AG08395 (cell line): ENCODE measurements around the gene SMAD3.
A peak's percentile ranks its signal among the peaks of the same experiment; 100 is the strongest.

Source experiments
- DNase-seq: peaks from one replicate; pipeline ENCODE4 v3.0.0; 2012; ENCODE audit warnings: mixed read lengths, low spot score

SMAD3 gene

DNA sequence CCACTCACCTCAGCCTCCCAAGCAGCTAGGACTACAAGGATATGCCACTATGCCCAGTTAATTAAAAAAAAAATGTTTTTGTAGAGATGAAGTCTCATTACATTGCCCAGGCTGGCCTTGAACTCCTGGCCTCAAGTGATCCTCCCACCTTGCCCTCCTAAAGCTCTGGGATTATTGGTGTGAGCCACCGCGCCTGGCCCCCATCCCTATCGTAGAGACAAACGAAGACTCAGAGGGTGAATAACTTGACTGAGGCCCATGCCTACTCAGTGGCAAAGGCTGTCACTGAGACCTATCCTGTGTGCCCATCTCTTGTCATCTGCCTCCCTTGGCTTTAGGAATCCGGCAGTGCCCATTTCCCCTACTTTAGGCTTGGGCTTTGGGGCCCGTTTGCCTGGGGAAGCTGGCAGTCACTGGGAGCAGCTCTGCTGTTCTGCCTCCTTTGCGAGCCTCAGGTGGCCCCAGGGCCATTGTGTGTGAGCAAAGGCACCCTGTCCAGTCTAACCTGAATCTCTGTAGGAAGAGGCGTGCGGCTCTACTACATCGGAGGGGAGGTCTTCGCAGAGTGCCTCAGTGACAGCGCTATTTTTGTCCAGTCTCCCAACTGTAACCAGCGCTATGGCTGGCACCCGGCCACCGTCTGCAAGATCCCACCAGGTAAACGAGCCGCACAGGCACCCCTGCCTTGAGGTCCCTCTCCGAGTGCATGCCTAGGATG, 119.0 kb downstream of the SMAD3 start:
- no peak for DNase-seq

DNA sequence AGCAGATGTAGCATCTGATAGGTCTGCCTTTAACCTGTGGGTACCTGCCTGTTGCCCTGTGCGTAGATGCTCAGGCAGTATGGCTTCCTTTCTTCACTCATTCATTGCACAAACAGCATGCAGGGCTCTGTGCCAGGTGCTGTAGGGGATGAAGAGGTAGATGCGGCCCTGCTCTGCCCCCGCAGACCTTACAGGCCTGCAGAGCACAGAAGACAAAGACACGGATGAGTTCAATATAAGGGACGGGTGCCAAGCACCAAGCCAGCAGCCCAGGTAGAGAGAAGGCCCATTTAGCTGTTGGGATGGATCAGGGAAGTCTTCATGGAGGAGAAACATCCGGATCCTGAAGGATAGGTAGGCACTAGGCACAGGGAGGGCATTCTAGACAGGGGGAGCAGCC, 119.6 kb downstream of the SMAD3 start:
- DNase-seq: no peak

DNA sequence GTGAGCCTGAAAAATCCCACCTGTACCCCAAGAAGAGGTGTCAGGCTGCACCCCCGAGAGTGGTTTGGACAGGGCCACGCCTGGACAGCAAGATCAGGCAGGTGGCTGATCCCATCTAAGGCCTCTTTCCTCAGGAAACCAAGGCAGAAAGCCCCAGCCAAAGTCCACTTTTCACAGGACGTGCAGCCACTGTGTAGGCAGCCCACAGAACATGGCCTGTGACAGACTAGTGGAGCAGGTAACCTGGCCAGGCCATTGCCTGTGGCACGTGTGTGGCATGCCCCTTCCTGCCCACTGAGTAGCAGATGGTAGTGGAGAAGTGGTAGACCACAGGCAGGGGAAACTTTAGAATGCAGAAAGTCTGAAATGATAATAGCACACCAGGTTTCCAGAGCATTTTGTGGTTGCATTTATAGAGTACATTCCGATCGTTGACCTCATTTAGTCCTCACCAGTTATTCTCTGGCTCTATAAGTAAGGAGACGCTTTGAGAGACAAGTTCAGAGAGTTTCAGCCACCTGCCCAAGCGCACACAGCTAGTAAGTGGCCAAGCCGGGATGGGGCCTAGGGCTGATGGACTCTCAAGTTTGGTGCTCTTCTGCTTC, 120.3 kb downstream of the SMAD3 start:
- DNase-seq: no peak

DNA sequence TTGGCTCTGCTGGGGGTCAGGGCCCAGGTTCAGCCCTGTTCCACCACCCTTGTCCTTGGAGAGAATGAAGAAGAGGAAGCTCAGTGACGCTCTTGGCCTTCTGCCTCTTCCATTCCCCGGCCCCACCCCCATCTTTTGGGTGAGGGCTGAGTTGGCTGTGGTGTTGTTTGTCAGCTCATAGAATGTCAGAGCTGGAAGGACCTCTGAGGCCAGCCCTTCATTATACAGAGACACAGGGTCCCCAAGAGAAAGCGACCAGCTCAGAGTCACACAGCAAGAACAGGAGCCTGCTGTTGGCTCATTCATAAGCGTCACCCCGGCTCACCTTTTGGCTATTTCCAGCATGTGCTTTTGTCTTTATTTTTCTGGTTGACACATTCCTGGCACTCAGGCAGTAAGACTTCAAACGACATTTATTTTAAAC, 120.8 kb downstream of the SMAD3 start:
- no peak for DNase-seq

- no peak for DNase-seq
Measured at GRCh38 chr15:67186688-67187087, 121.3 kb downstream of the SMAD3 start.

DNA sequence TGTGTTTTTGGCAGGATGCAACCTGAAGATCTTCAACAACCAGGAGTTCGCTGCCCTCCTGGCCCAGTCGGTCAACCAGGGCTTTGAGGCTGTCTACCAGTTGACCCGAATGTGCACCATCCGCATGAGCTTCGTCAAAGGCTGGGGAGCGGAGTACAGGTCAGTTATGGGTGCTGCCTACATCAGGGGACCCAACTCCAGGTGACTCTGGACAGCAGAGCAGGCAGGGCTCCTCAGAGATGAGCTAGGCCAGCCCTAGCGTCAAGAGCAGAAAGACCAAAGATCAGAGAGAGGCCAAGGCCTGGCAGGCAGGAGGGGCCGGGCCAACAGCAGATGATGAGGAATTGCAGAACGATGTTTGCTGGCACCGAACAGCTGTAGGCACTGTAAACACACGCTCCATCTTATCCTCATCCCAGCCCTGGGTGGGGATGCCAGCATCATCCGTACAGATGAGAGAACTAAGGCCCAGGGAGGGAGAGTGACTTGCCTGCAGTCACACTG, 122.0 kb downstream of the SMAD3 start:
- no peak for DNase-seq

GRCh38 chr15:67188551-67189218, 123.3 kb downstream of the SMAD3 start:
- DNase-seq: peak; percentile 72

GRCh38 chr15:67189326-67190051, 124.1 kb downstream of the SMAD3 start:
- no peak for DNase-seq

- DNase-seq: no peak
Measured at GRCh38 chr15:67190326-67190725, 124.9 kb downstream of the SMAD3 start.

DNA sequence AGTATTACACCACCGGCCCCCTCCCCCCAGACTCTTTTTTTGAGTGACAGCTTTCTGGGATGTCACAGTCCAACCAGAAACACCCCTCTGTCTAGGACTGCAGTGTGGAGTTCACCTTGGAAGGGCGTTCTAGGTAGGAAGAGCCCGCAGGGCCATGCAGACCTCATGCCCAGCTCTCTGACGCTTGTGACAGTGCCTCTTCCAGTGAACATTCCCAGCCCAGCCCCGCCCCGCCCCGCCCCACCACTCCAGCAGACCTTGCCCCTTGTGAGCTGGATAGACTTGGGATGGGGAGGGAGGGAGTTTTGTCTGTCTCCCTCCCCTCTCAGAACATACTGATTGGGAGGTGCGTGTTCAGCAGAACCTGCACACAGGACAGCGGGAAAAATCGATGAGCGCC, 125.4 kb downstream of the SMAD3 start:
- no peak for DNase-seq

GRCh38 chr15:67192185-67192820, 126.9 kb downstream of the SMAD3 start:
- DNase-seq: no peak

- no peak for DNase-seq
Measured at GRCh38 chr15:67193223-67193990, 128.0 kb downstream of the SMAD3 start.

DNA sequence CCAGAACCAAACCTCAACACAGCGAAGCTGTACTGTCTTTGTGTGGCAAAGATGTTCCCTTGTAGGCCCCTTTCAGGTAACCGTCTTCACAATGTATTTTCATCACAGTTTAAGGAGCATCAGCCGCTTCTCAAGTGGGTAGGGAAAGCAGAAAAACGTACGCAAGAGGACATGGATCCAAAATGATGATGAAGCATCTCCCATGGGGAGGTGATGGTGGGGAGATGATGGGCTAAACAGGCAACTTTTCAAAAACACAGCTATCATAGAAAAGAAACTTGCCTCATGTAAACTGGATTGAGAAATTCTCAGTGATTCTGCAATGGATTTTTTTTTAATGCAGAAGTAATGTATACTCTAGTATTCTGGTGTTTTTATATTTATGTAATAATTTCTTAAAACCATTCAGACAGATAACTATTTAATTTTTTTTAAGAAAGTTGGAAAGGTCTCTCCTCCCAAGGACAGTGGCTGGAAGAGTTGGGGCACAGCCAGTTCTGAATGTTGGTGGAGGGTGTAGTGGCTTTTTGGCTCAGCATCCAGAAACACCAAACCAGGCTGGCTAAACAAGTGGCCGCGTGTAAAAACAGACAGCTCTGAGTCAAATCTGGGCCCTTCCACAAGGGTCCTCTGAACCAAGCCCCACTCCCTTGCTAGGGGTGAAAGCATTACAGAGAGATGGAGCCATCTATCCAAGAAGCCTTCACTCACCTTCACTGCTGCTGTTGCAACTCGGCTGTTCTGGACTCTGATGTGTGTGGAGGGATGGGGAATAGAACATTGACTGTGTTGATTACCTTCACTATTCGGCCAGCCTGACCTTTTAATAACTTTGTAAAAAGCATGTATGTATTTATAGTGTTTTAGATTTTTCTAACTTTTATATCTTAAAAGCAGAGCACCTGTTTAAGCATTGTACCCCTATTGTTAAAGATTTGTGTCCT, 129.0 kb downstream of the SMAD3 start:
- no peak for DNase-seq

- DNase-seq: no peak
Measured at GRCh38 chr15:67195305-67195704, 129.9 kb downstream of the SMAD3 start.

DNA sequence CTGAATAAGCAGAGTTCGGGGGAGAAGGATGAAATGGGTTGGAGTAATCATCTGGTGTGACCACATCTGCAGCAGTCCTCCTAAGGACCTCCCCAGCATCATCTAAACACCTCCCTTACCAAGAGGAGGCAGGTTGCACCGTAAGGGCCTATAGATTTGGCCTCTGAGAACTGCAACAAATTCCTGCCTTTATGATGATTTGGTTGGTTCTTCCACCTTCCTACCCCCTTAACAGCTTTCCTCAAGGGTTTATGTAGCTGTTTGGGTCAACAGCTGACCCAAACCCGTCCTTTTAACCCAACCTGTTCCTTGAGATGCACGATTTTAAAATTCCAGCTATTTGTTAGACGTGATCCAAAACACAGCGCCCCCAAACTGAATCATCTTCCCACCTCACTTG, 130.8 kb downstream of the SMAD3 start:
- DNase-seq: no peak

DNA sequence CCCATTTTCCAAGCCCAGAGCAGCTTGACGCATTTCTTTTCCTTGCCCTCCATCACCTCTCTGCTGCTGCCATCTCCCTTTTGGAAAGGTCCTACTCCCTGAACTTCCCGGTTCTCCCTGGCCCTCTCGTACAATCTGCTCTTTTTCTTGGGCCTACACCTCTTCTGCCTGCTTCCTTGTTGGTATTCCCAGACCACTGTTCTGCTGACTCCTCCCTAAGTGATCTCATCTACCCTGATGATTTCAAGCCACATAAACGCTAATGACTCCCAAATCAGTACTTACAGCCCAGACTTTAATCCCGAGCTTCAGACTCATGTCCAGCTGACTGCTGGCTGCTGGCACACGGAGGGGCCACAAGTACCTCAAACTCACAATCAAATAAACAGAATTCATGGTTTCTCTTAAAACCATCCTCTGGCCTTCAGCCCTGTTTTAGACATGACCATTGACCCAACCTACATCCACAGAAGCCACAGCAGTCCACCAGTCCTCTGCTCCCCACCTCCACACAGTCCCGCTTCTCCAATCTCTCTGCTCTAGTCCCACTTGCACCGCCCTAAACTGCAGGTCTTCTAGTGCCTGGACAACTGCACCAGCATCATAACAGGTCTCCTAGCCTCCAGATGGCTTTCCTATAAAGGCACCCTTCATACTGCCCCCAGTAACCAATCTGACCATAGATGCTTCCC, 131.4 kb downstream of the SMAD3 start:
- peak; percentile 89 for DNase-seq

- no peak for DNase-seq
Measured at GRCh38 chr15:67197364-67197695, 131.9 kb downstream of the SMAD3 start.

DNA sequence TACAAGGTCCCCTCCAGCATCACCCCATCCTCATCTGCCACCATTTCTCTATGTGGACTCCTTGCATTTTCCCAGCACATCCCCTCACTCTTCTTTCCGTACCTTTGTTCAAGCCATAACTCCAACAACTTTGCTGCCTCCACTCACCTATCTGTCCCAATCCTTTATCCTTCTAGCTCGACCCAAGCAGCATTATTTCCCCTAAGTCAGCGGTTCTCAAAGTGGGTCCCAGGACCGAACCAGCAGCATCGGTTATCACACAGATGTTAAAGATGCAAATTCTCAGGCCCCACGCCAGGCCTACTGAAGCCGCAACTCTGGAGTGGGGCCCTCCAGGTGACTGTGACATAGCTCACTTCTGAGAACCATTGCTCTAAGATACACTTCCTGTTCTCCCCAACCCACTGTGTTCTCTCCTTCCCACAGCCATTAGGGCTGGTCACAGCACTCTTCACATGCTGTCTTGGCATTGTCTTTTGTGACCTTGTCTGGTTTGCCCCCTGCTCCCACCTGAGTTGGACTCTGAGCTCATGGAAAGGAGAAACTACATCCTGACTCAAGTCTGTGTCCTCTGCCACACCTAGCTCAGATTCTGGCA, 132.9 kb downstream of the SMAD3 start:
- no peak for DNase-seq

DNA sequence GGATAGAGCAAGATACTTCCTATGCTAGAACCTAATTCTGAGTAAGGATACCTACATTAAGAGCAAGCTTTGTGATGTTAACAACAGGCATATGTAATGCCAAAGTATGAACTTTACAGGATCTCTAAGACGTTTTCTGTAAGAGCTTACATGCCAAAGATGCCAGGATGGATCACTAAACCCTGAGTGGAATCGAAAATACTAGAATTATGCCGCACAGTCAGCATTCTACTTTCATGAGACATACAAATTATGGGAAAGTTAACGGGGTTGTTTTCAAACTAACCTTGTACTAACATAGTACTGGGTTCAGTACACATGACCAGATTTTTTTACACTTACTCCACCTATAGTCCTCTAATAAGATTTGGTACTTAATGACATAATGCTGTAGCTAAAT, 134.0 kb downstream of the SMAD3 start:
- no peak for DNase-seq
